A673 (cell line): Measurements from ENCODE around the gene STH. TPM values are rescaled to one million over a fixed set of nuclear protein-coding genes. Genes with fewer than 3 reads are reported as not detected.
"Not testable (repeated sequence)": the region's sequence is repeated elsewhere in the genome, so short reads cannot be mapped to it uniquely, and the experiment has no call there.

Experiments used
- BruUV-seq: library from RNA; stranded (reverse); fragments of 400-500 nt; replicated peaks from 2 replicates; lab custom pipeline; 2021; lab: Mats Ljungman, UMichigan
- CTCF ChIA-PET: fragments of 300-600 bp; sonication (Branson Sonifier 250); formaldehyde crosslinking; loops from one replicate; lab custom pipeline; 2022; ENCODE audit warnings: antibody characterized with exemption; lab: Charles Lee
- POLR2A ChIA-PET: fragments of 300-600 bp; sonication (Branson Sonifier 250); formaldehyde crosslinking; loops from one replicate; lab custom pipeline; 2022; ENCODE audit warnings: antibody characterized with exemption; ENCODE audit not compliant: low non-redundant PET; lab: Charles Lee
- DNase-seq: peaks from one replicate; pipeline ENCODE4 v3.0.0-alpha.2; 2015; ENCODE audit warnings: low spot score
- H3K27ac ChIP-seq: fragments of 200-600 bp; sonication (generic); 2 replicates; pipeline ENCODE4 v1.5.1; 2016; ENCODE audit warnings: mixed run types, low read depth, mild to moderate bottlenecking, mixed read lengths, antibody characterized with exemption, low read length; ENCODE audit not compliant: poor library complexity, severe bottlenecking
- H3K27me3 ChIP-seq: fragments of 200-600 bp; sonication (generic); replicated peaks from 2 replicates; pipeline ENCODE4 v1.6.1; 2017; ENCODE audit warnings: mixed run types, low read depth, mild to moderate bottlenecking, mixed read lengths, antibody characterized with exemption, low read length; ENCODE audit not compliant: insufficient read depth, poor library complexity
- H3K36me3 ChIP-seq: fragments of 200-600 bp; sonication (generic); 2 replicates; pipeline ENCODE4 v1.6.1; 2016; ENCODE audit warnings: mixed run types, mild to moderate bottlenecking, mixed read lengths, antibody characterized with exemption, low read length; ENCODE audit not compliant: insufficient read depth, poor library complexity, severe bottlenecking
- H3K4me1 ChIP-seq: fragments of 200-600 bp; sonication (generic); 2 replicates; pipeline ENCODE4 v1.6.1; 2017; ENCODE audit warnings: mixed run types, mild to moderate bottlenecking, mixed read lengths, antibody characterized with exemption, low read length; ENCODE audit not compliant: insufficient read depth, poor library complexity, severe bottlenecking
- H3K4me3 ChIP-seq: fragments of 200-600 bp; sonication (generic); 2 replicates; pipeline ENCODE4 v1.5.1; 2016; ENCODE audit warnings: low read depth, mixed run types, mild to moderate bottlenecking, mixed read lengths, low read length; ENCODE audit not compliant: poor library complexity, severe bottlenecking
- H3K9me3 ChIP-seq: fragments of 200-600 bp; sonication (generic); 2 replicates; pipeline ENCODE4 v1.6.1; 2016; ENCODE audit warnings: mixed run types, low read depth, mild to moderate bottlenecking, mixed read lengths, antibody characterized with exemption, low read length; ENCODE audit not compliant: poor library complexity, severe bottlenecking
- CTCF ChIP-seq: fragments of 300-800, 200-600 bp; sonication (generic); conservative IDR thresholded peaks from 2 replicates; pipeline ENCODE4 v1.5.1; 2017; ENCODE audit warnings: low read depth, mild to moderate bottlenecking, antibody characterized with exemption, low read length, moderate library complexity, mixed read lengths
- EZH2 ChIP-seq: fragments of 200-600 bp; sonication (generic); IDR thresholded peaks from 2 replicates; pipeline ENCODE4 v1.6.1; 2017; ENCODE audit warnings: borderline replicate concordance, low read depth, mild to moderate bottlenecking, mixed read lengths, antibody characterized with exemption, low read length; ENCODE audit not compliant: poor library complexity, severe bottlenecking
- intact Hi-C: fragments of 100-400 bp; cut with micrococcal nuclease; formaldehyde crosslinking; loops from one replicate; pipeline ENCODE4 v1.10.0; 2022; ENCODE audit not compliant: unreplicated experiment
- total RNA-seq: library from RNA; stranded (reverse); gene quantifications from 2 replicates; pipeline ENCODE4 v1.2.3, GENCODE V29; 2021

STH gene
- total RNA-seq, 1 experiment from 2014 or later = not detected

DNA sequence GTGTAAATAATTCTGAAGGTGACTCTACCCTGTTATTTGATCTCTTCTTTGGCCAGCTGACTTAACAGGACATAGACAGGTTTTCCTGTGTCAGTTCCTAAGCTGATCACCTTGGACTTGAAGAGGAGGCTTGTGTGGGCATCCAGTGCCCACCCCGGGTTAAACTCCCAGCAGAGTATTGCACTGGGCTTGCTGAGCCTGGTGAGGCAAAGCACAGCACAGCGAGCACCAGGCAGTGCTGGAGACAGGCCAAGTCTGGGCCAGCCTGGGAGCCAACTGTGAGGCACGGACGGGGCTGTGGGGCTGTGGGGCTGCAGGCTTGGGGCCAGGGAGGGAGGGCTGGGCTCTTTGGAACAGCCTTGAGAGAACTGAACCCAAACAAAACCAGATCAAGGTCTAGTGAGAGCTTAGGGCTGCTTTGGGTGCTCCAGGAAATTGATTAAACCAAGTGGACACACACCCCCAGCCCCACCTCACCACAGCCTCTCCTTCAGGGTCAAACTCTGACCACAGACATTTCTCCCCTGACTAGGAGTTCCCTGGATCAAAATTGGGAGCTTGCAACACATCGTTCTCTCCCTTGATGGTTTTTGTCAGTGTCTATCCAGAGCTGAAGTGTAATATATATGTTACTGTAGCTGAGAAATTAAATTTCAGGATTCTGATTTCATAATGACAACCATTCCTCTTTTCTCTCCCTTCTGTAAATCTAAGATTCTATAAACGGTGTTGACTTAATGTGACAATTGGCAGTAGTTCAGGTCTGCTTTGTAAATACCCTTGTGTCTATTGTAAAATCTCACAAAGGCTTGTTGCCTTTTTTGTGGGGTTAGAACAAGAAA, 5.1 kb downstream of the STH start:
- BruUV-seq = no TSS peak
- no peaks in the 10 kb centered on the region for H3K27me3 ChIP-seq

GRCh38 chr17:46006082-46006481, 7.0 kb downstream of the STH start:
- H3K4me1 ChIP-seq, H3K27me3 ChIP-seq, H3K36me3 ChIP-seq, BruUV-seq, H3K4me3 ChIP-seq, DNase-seq, intact Hi-C loops, CTCF ChIA-PET, H3K27ac ChIP-seq, POLR2A ChIA-PET, H3K9me3 ChIP-seq: not testable (repeated sequence)

More for the DNA sequence above, 5.1 kb downstream of the STH start:
- Histone ChIP-seq H3K9me3 (no peaks in the 10 kb centered on the region), H3K4me1 (no peaks in the 10 kb centered on the region), H3K36me3 (no peaks in the 10 kb centered on the region), H3K27ac (no peak overlapping the region), H3K4me3 (no peak overlapping the region)
- DNase-seq = no peak
- intact Hi-C loops = loop anchor here (5.0 kb wide), 1 partner anchor 208 kb away; no protein-coding TSS in a partner anchor
- TF ChIP-seq EZH2 = no peak
- CTCF ChIA-PET = interaction anchor here (0.5 kb wide), 1 partner anchor 94 kb away, joined by 8 read pairs; no protein-coding TSS in a partner anchor
- POLR2A ChIA-PET = no interaction called here

DNA sequence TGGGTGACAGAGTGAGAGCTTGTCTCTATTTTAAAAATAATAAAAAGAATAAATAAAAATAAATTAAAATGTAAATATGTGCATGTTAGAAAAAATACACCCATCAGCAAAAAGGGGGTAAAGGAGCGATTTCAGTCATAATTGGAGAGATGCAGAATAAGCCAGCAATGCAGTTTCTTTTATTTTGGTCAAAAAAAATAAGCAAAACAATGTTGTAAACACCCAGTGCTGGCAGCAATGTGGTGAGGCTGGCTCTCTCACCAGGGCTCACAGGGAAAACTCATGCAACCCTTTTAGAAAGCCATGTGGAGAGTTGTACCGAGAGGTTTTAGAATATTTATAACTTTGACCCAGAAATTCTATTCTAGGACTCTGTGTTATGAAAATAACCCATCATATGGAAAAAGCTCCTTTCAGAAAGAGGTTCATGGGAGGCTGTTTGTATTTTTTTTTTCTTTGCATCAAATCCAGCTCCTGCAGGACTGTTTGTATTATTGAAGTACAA, 8.5 kb downstream of the STH start:
- no peak overlapping the region for H3K4me3 ChIP-seq
- TF ChIP-seq EZH2 = no peak
- no peak for TF ChIP-seq CTCF
- no peaks in the 10 kb centered on the region for H3K27me3 ChIP-seq
- ChIA-PET POLR2A (no interaction called here), CTCF (no interaction called here)
- no peaks in the 10 kb centered on the region for H3K36me3 ChIP-seq
- DNase-seq = no peak
- no peak overlapping the region for H3K27ac ChIP-seq
- intact Hi-C loops = no loop called here
- H3K9me3 ChIP-seq = no peaks in the 10 kb centered on the region
- BruUV-seq = no TSS peak
- H3K4me1 ChIP-seq = no peaks in the 10 kb centered on the region

GRCh38 chr17:46008591-46008990, 9.5 kb downstream of the STH start:
- CTCF ChIA-PET = no interaction called here

More at GRCh38 chr17:46008591-46008990, 9.5 kb downstream of the STH start:
- DNase-seq = no peak
- TF ChIP-seq CTCF (no peak), EZH2 (no peak)
- Histone ChIP-seq H3K9me3 (no peaks in the 10 kb centered on the region), H3K27me3 (no peaks in the 10 kb centered on the region), H3K36me3 (no peaks in the 10 kb centered on the region), H3K4me1 (peaks cover 3% of the 10 kb centered on the region), H3K27ac (no peak overlapping the region), H3K4me3 (no peak overlapping the region)
- POLR2A ChIA-PET = no interaction called here
- intact Hi-C loops = no loop called here
- BruUV-seq = no TSS peak
